GM19025 (cell line): ENCODE results near the gene MAML3.

ENCODE experiments used
- ATAC-seq: cut with Tn5 transposase; IDR thresholded peaks from one replicate; pipeline ENCODE4 v1.9.1; 2021; ENCODE audit warnings: mild to moderate bottlenecking, low read depth, moderate library complexity; ENCODE audit not compliant: unreplicated experiment

MAML3 gene

GRCh38 chr4:139773560-139774318, 380.2 kb downstream of the MAML3 start:
- ATAC-seq: no peak

- ATAC-seq: no peak
Measured at GRCh38 chr4:139770361-139770760, 383.6 kb downstream of the MAML3 start.

GRCh38 chr4:139769364-139769763, 384.6 kb downstream of the MAML3 start:
- ATAC-seq: no peak

- no peak for ATAC-seq
Measured at GRCh38 chr4:139768896-139769295, 385.1 kb downstream of the MAML3 start.

GRCh38 chr4:139768366-139768765, 385.6 kb downstream of the MAML3 start:
- ATAC-seq: no peak

GRCh38 chr4:139767585-139767984, 386.4 kb downstream of the MAML3 start:
- ATAC-seq: no peak

GRCh38 chr4:139767168-139767567, 386.8 kb downstream of the MAML3 start:
- no peak for ATAC-seq

GRCh38 chr4:139764686-139765310, 389.2 kb downstream of the MAML3 start:
- ATAC-seq: no peak

GRCh38 chr4:139764182-139764581, 389.8 kb downstream of the MAML3 start:
- ATAC-seq: no peak

GRCh38 chr4:139763672-139764071, 390.3 kb downstream of the MAML3 start:
- ATAC-seq: no peak

GRCh38 chr4:139763205-139763604, 390.8 kb downstream of the MAML3 start:
- ATAC-seq: no peak

GRCh38 chr4:139762720-139763119, 391.3 kb downstream of the MAML3 start:
- no peak for ATAC-seq

GRCh38 chr4:139761461-139761860, 392.5 kb downstream of the MAML3 start:
- ATAC-seq: no peak

- no peak for ATAC-seq
Measured at GRCh38 chr4:139760567-139760966, 393.4 kb downstream of the MAML3 start.

GRCh38 chr4:139759097-139759496, 394.9 kb downstream of the MAML3 start:
- ATAC-seq: no peak

GRCh38 chr4:139756391-139757180, 397.4 kb downstream of the MAML3 start:
- ATAC-seq: no peak

GRCh38 chr4:139754938-139755337, 399.0 kb downstream of the MAML3 start:
- no peak for ATAC-seq

- ATAC-seq: no peak
Measured at GRCh38 chr4:139753686-139754085, 400.3 kb downstream of the MAML3 start.

GRCh38 chr4:139749835-139750498, 404.0 kb downstream of the MAML3 start:
- no peak for ATAC-seq

GRCh38 chr4:139749338-139749737, 404.6 kb downstream of the MAML3 start:
- no peak for ATAC-seq
